Fibroblast of mammary gland (primary cell): ENCODE results near the gene RPIA.

Experiments used
- DNase-seq: peaks from one replicate; pipeline ENCODE4 v3.0.0-alpha.2; 2010; ENCODE audit warnings: low read depth
- H3K4me3 ChIP-seq: 2 replicates; pipeline ENCODE4 v1.5.1; 2011; ENCODE audit warnings: low read depth, mild to moderate bottlenecking, low read length, moderate library complexity; ENCODE audit not compliant: control insufficient read depth
- TF ChIP-seq, protein P1 (sequence below): conservative IDR thresholded peaks from 2 replicates; pipeline ENCODE4 v1.5.1; 2011; ENCODE audit warnings: low read depth, low read length, inconsistent platforms; ENCODE audit not compliant: control insufficient read depth, insufficient read depth

RPIA gene

DNA sequence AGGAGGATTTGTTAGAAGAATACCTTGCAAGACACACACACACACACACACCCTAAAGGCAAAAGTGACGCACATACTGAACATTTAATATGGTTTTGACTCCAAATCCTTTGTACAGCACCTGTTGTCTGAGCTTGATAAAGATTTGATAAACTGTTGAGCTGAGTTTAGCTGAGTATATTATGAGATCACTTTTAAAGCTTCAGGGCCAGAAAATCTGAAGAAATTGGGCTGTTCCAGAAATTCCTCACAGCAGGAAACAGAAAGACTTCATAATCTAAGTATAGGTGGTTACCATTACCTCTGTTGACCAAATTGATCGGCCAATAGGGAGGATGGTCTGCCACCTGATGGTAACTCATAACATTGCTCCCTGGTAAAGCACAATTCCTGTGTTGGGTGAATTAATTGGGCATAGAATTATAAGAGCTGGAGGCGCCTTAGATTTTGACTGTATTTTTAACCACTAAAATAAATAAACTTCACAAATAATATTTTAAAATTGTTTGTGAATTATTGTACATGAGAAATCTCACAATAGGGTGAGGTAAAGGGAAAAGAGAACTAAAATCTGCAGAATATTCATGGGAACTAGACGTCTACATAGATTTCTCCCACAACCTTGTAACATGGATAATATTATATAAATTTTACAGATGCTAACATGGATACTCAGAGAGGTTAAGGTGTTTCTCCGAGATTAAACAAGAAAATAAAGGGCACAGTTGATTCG, 21.8 kb upstream of the RPIA start:
- DNase-seq = peak; percentile 54
- TF ChIP-seq, protein P1, sequence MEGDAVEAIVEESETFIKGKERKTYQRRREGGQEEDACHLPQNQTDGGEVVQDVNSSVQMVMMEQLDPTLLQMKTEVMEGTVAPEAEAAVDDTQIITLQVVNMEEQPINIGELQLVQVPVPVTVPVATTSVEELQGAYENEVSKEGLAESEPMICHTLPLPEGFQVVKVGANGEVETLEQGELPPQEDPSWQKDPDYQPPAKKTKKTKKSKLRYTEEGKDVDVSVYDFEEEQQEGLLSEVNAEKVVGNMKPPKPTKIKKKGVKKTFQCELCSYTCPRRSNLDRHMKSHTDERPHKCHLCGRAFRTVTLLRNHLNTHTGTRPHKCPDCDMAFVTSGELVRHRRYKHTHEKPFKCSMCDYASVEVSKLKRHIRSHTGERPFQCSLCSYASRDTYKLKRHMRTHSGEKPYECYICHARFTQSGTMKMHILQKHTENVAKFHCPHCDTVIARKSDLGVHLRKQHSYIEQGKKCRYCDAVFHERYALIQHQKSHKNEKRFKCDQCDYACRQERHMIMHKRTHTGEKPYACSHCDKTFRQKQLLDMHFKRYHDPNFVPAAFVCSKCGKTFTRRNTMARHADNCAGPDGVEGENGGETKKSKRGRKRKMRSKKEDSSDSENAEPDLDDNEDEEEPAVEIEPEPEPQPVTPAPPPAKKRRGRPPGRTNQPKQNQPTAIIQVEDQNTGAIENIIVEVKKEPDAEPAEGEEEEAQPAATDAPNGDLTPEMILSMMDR = peak; percentile 75
- no peak overlapping the region for H3K4me3 ChIP-seq

DNA sequence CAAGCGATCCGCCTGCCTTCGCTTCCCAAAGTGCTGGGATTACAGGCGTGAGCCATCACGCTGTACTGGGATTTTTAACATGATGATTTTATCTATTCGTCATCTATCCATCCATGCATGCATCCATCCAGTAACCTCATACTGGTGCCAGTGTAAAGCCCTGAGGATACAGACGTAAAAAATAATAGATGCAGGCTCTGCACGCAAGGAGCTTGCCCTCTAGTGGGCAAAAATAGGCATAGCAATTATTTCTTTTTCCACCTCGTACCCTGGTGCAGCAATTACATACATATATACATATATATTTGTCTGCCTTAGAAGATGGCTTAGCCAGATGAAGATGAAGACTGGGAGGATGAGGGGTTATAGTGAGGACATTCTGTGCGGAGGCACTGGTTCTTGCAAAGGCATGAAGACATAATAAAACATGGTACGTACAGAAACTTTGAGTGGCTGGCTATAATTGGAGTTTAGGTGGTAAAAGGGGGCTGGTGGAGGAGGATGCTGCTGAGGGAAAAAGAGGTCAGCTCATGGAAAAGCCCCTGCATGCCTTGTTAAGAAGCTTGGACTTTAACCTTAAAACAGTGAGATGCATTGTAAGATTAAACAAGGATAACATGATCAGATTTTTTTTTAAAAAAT, 19.6 kb upstream of the RPIA start:
- H3K4me3 ChIP-seq = no peak overlapping the region
- DNase-seq = peak; percentile 71
- TF ChIP-seq, protein P1 = peak; percentile 90

DNA sequence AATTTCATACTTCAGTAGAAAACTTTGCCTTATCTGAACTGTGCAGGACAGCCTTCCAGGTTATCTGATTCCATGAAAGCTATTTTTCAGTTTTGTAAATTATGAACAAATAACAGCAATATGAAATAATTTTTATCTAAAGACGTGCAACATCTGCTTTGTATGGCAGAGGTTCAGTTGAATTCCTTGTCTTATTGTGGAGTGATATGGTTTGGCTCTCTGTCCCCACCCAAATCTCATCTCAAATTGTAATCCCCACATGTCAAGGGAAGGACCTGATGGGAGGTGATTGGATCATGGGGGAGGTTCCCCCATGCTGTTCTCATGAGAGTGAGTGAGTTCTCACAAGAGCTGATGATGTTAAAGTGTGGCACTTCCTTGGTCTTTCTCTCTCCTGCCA, 18.1 kb upstream of the RPIA start:
- no peak for DNase-seq
- H3K4me3 ChIP-seq = no peak overlapping the region
- TF ChIP-seq, protein P1 = no peak

DNA sequence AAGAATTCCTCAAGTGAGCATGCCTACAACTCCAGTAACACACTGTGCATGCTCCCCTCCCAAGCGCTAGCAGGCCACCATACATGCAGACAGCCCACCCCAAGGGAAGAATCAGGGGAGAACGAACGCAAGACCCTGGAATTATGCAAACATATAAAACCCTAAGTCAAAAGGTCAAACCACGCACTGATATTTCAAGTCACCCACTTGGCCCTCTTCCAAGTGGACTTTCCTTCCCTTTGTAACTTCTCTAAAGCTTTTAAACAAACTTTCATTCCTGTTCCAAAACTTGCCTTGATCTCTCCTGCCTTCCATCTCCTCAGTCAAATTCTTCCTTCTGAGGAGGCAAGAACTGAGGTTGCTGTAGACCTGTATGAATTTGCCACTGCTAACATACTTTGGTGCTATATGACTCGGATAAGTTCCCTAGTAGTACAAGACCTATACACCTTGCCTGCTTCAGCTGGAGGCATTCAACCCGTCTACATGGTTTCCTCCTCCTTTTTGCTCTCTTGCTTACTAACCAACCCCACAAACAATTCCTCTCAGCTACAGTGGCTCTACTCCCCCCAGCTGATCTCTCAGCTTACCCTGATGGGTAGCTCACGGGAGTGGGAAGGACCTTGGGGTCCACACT, 11.1 kb upstream of the RPIA start:
- DNase-seq = no peak
- TF ChIP-seq, protein P1 = no peak

DNA sequence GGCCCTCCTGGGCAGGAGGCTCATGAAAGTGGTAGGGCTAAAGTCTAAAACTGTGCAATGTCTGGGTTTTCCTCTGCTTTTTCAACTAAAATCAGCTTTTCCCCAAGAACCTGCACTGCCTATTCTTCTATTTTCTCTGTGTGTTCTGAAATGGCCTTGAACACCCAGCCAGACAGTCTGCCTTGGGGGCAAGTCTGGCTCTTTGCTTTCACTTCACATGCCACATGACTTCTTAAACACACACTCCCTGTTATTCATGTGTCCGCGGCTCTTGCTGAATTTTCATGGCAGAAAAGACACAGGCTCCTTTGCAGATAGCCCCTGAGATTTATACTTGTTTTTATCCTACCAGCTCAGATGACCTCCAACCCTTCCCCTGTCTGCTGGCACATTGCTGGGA, 10.6 kb upstream of the RPIA start:
- TF ChIP-seq, protein P1 = no peak
- DNase-seq = no peak
- no peak overlapping the region for H3K4me3 ChIP-seq

More for the DNA sequence above, 11.1 kb upstream of the RPIA start:
- no peak overlapping the region for H3K4me3 ChIP-seq

DNA sequence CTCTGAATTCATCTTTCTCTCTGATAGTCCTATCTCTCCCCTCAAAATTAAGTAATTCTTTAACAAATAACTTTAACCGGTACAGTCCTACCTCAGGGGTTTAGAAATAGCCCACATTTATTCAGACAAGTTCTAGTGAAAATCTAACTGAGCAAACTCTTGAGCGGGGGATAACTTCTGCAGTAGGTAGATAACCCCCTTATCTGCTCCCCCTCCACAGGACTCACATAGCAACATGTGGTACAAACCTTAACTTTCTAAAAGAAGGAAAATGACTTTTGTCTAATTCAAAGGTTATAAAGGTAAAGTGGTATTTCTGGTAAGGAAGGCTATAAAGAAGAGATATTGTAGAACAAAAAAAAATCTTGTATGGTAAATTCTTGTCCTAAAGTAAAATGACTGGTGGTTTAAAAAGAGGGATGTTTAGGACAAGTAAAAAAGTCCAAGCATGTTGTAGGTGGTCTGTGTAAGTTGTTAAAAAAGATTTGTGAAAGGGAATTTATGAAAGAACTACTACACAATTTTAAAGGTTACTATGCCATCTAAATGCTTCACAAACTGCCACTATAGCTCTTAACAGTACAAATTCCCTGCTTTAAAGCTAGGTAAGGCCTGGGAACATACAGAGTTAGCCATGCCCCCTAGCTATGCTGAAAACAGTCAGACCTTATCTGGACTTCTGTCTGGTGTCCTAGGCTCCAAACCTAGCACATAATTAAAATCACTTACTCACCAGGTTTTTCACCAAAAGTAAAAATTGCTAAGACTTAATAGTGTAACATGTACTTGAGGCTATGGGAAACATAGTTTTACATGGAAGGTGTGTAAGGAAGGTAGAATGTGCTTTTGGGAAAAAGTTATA, 8.1 kb upstream of the RPIA start:
- TF ChIP-seq, protein P1 = no peak
- H3K4me3 ChIP-seq = no peak overlapping the region
- DNase-seq = no peak
